Embryonic facial prominence (tissue), 1 donor: Measurements from ENCODE around the gene SBF1.

Experiments used
- DNase-seq: peaks from one replicate; pipeline ENCODE4 v3.0.0-alpha.2; 2016; ENCODE audit errors: extremely low spot score

SBF1 gene

GRCh38 chr22:50465066-50465930 lies 9.5 kb downstream of the SBF1 start:
- DNase-seq = no peak

GRCh38 chr22:50464451-50464850 lies 10.4 kb downstream of the SBF1 start:
- no peak for DNase-seq

- DNase-seq = no peak
Measured at GRCh38 chr22:50463188-50463900, 11.5 kb downstream of the SBF1 start.

GRCh38 chr22:50461979-50462540 lies 12.8 kb downstream of the SBF1 start:
- DNase-seq = no peak

- DNase-seq = no peak
Measured at GRCh38 chr22:50461536-50461935, 13.3 kb downstream of the SBF1 start.

GRCh38 chr22:50460938-50461337 lies 13.9 kb downstream of the SBF1 start:
- no peak for DNase-seq

GRCh38 chr22:50459496-50460140 lies 15.2 kb downstream of the SBF1 start:
- no peak for DNase-seq

- no peak for DNase-seq
Measured at GRCh38 chr22:50459016-50459415, 15.8 kb downstream of the SBF1 start.

GRCh38 chr22:50456466-50457234 lies 18.2 kb downstream of the SBF1 start:
- no peak for DNase-seq

GRCh38 chr22:50456026-50456425 lies 18.8 kb downstream of the SBF1 start:
- DNase-seq = no peak

GRCh38 chr22:50455201-50455600 lies 19.6 kb downstream of the SBF1 start:
- DNase-seq = no peak

- no peak for DNase-seq
Measured at GRCh38 chr22:50454556-50455075, 20.2 kb downstream of the SBF1 start.

- DNase-seq = no peak
Measured at GRCh38 chr22:50452649-50453048, 22.2 kb downstream of the SBF1 start.

- DNase-seq = no peak
Measured at GRCh38 chr22:50447576-50448551, 27.0 kb downstream of the SBF1 start.

- DNase-seq = no peak
Measured at GRCh38 chr22:50446708-50447575, 27.9 kb downstream of the SBF1 start.

- DNase-seq = no peak
Measured at GRCh38 chr22:50445880-50446707, 28.7 kb downstream of the SBF1 start.

GRCh38 chr22:50445071-50445879 lies 29.6 kb downstream of the SBF1 start:
- no peak for DNase-seq
